Esophagus muscularis mucosa (tissue), 4 donors: Measurements from ENCODE around the gene FAM184B. TPM values are rescaled to one million over a fixed set of nuclear protein-coding genes. Genes with fewer than 3 reads are reported as not detected.

Experiments used
- DNase-seq: peaks from one replicate; pipeline ENCODE4 v3.0.0-alpha.2; 2017; ENCODE audit errors: extremely low spot score
- H3K27ac ChIP-seq, 4 donors: fragments of 200-600 bp; sonication (generic); replicated peaks in 1 of 4; 1 replicate in 3 of 4; 2 replicates in 1 of 4; pipeline ENCODE4 v1.5.1; 2016 to 2019; ENCODE audit warnings: mild to moderate bottlenecking in 1 of 4
- H3K27me3 ChIP-seq, 4 donors: fragments of 200-600 bp; sonication (generic); one replicate each; pipeline versions ENCODE4 v1.5.1 to v1.6.0; 2016 to 2019
- H3K36me3 ChIP-seq, 4 donors: fragments of 200-600 bp; sonication (generic); one replicate each; pipeline ENCODE4 v1.5.1; 2016 to 2019
- H3K4me1 ChIP-seq, 4 donors: fragments of 200-600 bp; sonication (generic); one replicate each; pipeline ENCODE4 v1.5.1; 2016 to 2019
- H3K4me3 ChIP-seq, 4 donors: fragments of 200-600 bp; sonication (generic); 1 replicate in 2 of 4; 2 replicates in 2 of 4; pipeline ENCODE4 v1.5.1; 2016 to 2019; ENCODE audit warnings: mild to moderate bottlenecking in 4 of 4, moderate library complexity in 1 of 4
- H3K9me3 ChIP-seq, 4 donors: fragments of 200-600 bp; sonication (generic); 1 replicate in 3 of 4; 2 replicates in 1 of 4; pipeline ENCODE4 v1.5.1; 2016 to 2019
- CTCF ChIP-seq, 3 experiments: fragments of 200-600 bp in 2 of 3; fragments of 450-650 bp in 1 of 3; sonication (generic) in 2 of 3; IDR thresholded peaks; one replicate each; pipeline ENCODE4 v1.5.1; 2017 to 2019; ENCODE audit warnings: antibody characterized with exemption in 3 of 3, mild to moderate bottlenecking in 2 of 3, moderate library complexity in 1 of 3
- EP300 ChIP-seq: sonication (generic); formaldehyde crosslinking; IDR thresholded peaks from one replicate; pipeline ENCODE4 v1.6.1; 2017; ENCODE audit warnings: antibody characterized with exemption
- POLR2A ChIP-seq: fragments of 450-650 bp; IDR thresholded peaks from one replicate; pipeline ENCODE4 v1.6.1; 2017; ENCODE audit warnings: antibody characterized with exemption, moderate library complexity, mild to moderate bottlenecking, low read depth
- POLR2AphosphoS5 ChIP-seq, 2 donors: sonication (generic); formaldehyde crosslinking; IDR thresholded peaks; one replicate each; pipeline ENCODE4 v1.6.1; 2017; ENCODE audit warnings: antibody characterized with exemption in 2 of 2
- WGBS: methylation state at CpG from one replicate; pipeline ENCODE4 v1.1.5; 2018; 5-methylcytosine and 5-hydroxymethylcytosine counted together
- intact Hi-C: fragments of 100-400 bp; cut with DNase I; formaldehyde crosslinking; loops from one replicate; pipeline ENCODE4 v1.15.1; 2023
- total RNA-seq, 4 donors: library from RNA; depleted of rRNA; stranded (reverse); fragments of >200 nt; gene quantifications; one replicate each; pipeline versions ENCODE4 v1.1.0 to v1.2.1, GENCODE V29; 2016

FAM184B gene
- total RNA-seq, 4 donors from 2014 or later = not detected

GRCh38 chr4:17681281-17682221 lies 99.9 kb downstream of the FAM184B start:
- intact Hi-C loops = no loop called here
- H3K36me3 ChIP-seq = no peaks in the 10 kb centered on the region
- no peak overlapping the region for H3K4me3 ChIP-seq
- H3K27ac ChIP-seq = no peak overlapping the region
- H3K4me1 ChIP-seq = no peaks in the 10 kb centered on the region
- 57% methylated on average over 6 of the region's 7 CpGs for WGBS
- H3K27me3 ChIP-seq = no peaks in the 10 kb centered on the region
- TF ChIP-seq POLR2A = no peak
- no peak for TF ChIP-seq POLR2AphosphoS5 (IDR thresholded peaks at IDR 0.05)
- TF ChIP-seq EP300 = no peak
- TF ChIP-seq CTCF (IDR thresholded peaks at IDR 0.05) = no peak
- no peaks in the 10 kb centered on the region for H3K9me3 ChIP-seq
- no peak for DNase-seq

- Histone ChIP-seq H3K4me3 (no peak overlapping the region), H3K36me3 (no peaks in the 10 kb centered on the region), H3K4me1 (no peaks in the 10 kb centered on the region), H3K27ac (no peak overlapping the region), H3K27me3 (no peaks in the 10 kb centered on the region), H3K9me3 (no peaks in the 10 kb centered on the region)
- intact Hi-C loops = no loop called here
- 50% methylated on average over 5 of the region's 5 CpGs for WGBS
- no peak for DNase-seq
- TF ChIP-seq POLR2A (no peak), EP300 (no peak), CTCF (IDR thresholded peaks at IDR 0.05) (no peak), POLR2AphosphoS5 (IDR thresholded peaks at IDR 0.05) (no peak)
Measured at GRCh38 chr4:17680559-17681280, 100.7 kb downstream of the FAM184B start.

GRCh38 chr4:17670423-17670822 lies 111.0 kb downstream of the FAM184B start:
- no peak for TF ChIP-seq POLR2A
- TF ChIP-seq CTCF (IDR thresholded peaks at IDR 0.05) = no peak
- TF ChIP-seq POLR2AphosphoS5 (IDR thresholded peaks at IDR 0.05) = no peak
- no peak for TF ChIP-seq EP300
- Histone ChIP-seq H3K36me3 (no peaks in the 10 kb centered on the region), H3K4me1 (no peaks in the 10 kb centered on the region), H3K27ac (no peak overlapping the region), H3K9me3 (peaks cover 0 to 8% (median 1%) of the 10 kb centered on the region in 4 donors), H3K4me3 (no peak overlapping the region), H3K27me3 (no peaks in the 10 kb centered on the region)
- DNase-seq = no peak
- intact Hi-C loops = no loop called here

GRCh38 chr4:17667653-17668201 lies 113.7 kb downstream of the FAM184B start:
- DNase-seq = no peak
- TF ChIP-seq POLR2A (no peak), EP300 (no peak), CTCF (IDR thresholded peaks at IDR 0.05) (no peak), POLR2AphosphoS5 (IDR thresholded peaks at IDR 0.05) (no peak)
- 78% methylated on average over 3 of the region's 3 CpGs for WGBS

More at GRCh38 chr4:17667653-17668201, 113.7 kb downstream of the FAM184B start:
- Histone ChIP-seq H3K9me3 (peaks cover 0 to 8% (median 1%) of the 10 kb centered on the region in 4 donors), H3K4me3 (no peak overlapping the region), H3K27ac (no peak overlapping the region), H3K36me3 (no peaks in the 10 kb centered on the region), H3K4me1 (no peaks in the 10 kb centered on the region), H3K27me3 (no peaks in the 10 kb centered on the region)
- intact Hi-C loops = no loop called here
